Skeletal muscle tissue (tissue), 4 donors: ENCODE data around the gene ADAM30. TPM values are rescaled to one million over a fixed set of nuclear protein-coding genes. Genes with fewer than 3 reads are reported as not detected.

Experiments used
- H3K27ac ChIP-seq: one replicate; pipeline ENCODE4 v1.7.0; 2013; ENCODE audit warnings: mild to moderate bottlenecking, low read depth, low read length, inconsistent platforms
- H3K27me3 ChIP-seq, 3 donors: one replicate each; pipeline ENCODE4 v1.7.0; 2013; ENCODE audit warnings: low read length in 3 of 3; ENCODE audit not compliant: control insufficient read depth in 3 of 3, insufficient read depth in 3 of 3
- H3K36me3 ChIP-seq, 3 donors: one replicate each; pipeline ENCODE4 v1.7.0; 2013; ENCODE audit warnings: low read length in 3 of 3; ENCODE audit not compliant: control insufficient read depth in 3 of 3, insufficient read depth in 3 of 3
- H3K4me1 ChIP-seq, 3 donors: one replicate each; pipeline ENCODE4 v1.7.0; 2013; ENCODE audit warnings: low read length in 3 of 3, mild to moderate bottlenecking in 3 of 3; ENCODE audit not compliant: control insufficient read depth in 3 of 3, insufficient read depth in 3 of 3
- H3K4me3 ChIP-seq, 3 donors: one replicate each; pipeline ENCODE4 v1.7.0; 2013; ENCODE audit warnings: low read length in 3 of 3
- H3K9ac ChIP-seq, 3 donors: one replicate each; pipeline ENCODE4 v1.7.0; 2013; ENCODE audit warnings: low read length in 3 of 3, mild to moderate bottlenecking in 3 of 3, moderate library complexity in 2 of 3, low read depth in 1 of 3
- H3K9me3 ChIP-seq, 3 donors: one replicate each; pipeline ENCODE4 v1.7.0; 2013; ENCODE audit warnings: low read length in 3 of 3; ENCODE audit not compliant: control insufficient read depth in 3 of 3
- total RNA-seq: library from RNA; depleted of rRNA; stranded (reverse); fragments of >200 nt; gene quantifications from one replicate; pipeline ENCODE4 v1.2.3, GENCODE V29; 2014
- donor health status: Osteomylitis.

ADAM30 gene
- total RNA-seq, 1 donor from 2014 or later = not detected

DNA sequence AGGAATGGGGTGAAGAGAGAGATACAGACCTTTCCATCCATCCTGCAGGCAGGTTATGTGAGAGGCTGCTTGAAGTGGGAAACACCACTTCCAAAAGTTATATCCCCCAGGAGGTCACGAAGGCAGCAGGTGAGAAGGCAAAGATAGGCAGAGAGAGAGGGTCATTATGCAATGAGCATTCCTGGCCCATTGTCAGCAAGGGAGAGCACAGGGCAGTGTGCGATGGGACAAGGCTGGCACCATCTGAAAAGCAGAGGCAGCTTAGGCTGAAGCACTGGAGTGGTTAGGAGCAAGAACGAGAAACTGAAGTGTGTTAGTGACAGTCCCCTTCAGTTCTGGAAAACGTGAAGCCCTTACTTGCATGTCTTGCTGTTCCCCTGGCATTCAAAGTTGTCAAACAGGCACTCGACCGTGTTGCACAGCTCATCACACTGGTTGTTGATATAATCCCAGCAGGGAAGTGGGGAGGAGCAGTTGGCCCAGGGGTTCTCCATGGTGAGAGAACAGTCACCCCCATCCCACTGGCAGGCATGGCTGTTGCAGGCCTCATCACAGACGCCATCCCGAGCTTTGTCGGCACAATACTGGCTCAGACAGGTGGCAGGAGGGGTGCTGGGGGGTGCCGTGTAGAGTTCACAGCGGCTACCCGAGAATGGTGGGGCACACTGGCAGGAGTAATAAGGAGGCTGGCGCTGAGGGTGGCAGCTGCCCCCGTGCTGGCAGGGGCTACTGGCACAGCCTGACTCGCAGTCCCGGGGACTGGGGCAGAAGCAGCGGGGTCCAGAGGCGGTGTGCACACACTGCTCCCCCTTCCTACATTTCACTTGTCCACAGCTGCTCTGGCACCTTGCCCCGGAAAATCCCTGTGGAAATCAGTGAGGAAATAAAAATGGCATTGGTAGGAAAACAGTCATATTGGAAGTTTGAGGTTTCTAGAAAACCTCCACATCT lies 28.9 kb upstream of the ADAM30 start:
- H3K27me3 ChIP-seq = no peaks in the 10 kb centered on the region
- no peaks in the 10 kb centered on the region for H3K9me3 ChIP-seq
- no peak overlapping the region for H3K27ac ChIP-seq
- no peak overlapping the region for H3K9ac ChIP-seq
- peaks cover 38 to 70% (median 66%) of the 10 kb centered on the region in 3 donors for H3K36me3 ChIP-seq
- no peak overlapping the region for H3K4me3 ChIP-seq
- H3K4me1 ChIP-seq = peaks cover 0 to 4% (median 0%) of the 10 kb centered on the region in 3 donors

DNA sequence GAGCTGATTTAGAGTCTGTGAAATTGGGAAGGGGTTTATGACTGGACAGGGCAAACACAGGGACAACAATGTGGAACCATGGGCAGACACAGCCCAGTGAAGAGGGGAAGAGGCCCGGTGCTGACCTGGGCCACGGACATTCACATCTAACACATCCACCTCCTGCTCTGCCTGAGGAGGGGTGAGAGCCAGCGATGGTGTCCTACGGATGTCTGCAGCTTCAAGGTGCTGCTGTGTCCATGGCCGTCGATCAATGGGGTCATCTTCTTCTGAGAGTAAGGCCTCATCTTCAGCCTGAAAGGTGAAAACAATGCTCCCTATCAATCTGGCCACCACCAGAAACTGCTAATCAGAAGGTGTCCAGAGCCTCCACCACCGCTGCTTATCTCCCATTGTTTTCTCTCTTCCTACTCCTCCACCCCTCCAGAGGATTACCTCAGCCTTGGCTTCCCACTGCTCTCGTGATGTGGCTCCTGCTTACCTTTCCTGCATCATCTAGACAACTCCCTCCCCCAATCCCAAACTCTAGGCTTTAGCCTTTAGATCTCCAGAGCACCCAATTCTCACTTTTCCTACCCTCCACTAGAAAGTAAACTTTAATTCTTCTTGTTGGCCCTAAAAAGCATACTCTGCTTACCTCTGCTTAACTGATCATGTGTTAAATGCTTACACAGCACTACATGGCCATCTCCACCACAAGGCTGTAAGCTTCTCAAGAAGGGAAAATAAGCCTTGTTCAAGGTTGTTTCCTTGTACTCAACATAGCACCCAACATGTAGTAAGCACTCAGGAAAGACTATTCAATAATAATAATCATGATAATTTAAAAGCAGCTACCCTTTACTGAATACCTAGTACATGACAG lies 24.0 kb upstream of the ADAM30 start:
- Histone ChIP-seq H3K9ac (no peak overlapping the region), H3K4me1 (no peaks in the 10 kb centered on the region), H3K4me3 (no peak overlapping the region), H3K36me3 (peaks cover 48 to 91% (median 82%) of the 10 kb centered on the region in 3 donors), H3K9me3 (no peaks in the 10 kb centered on the region), H3K27me3 (no peaks in the 10 kb centered on the region), H3K27ac (no peak overlapping the region)

DNA sequence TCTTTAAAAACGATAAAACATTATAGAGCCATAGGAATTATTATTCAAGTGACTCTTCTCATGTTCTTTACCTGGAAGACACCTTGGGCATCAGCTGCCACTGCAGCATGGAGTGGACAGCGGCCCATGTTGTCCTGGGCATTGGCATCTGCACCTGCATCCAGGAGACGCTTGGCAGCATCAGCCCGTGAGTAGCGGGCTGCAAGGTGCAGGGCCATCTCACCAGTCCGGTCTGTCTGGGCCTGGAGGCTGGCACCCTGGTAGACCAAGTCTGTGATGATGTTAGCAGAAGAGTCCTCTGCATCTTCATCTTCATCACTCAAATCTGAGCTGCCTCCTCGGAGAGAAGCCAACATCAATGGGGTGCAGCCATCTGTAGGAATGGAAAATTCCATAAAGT lies 22.9 kb upstream of the ADAM30 start:
- peaks cover 49 to 90% (median 85%) of the 10 kb centered on the region in 3 donors for H3K36me3 ChIP-seq
- H3K9ac ChIP-seq = no peak overlapping the region
- no peaks in the 10 kb centered on the region for H3K4me1 ChIP-seq
- H3K9me3 ChIP-seq = no peaks in the 10 kb centered on the region
- no peak overlapping the region for H3K27ac ChIP-seq
- no peak overlapping the region for H3K4me3 ChIP-seq
- H3K27me3 ChIP-seq = no peaks in the 10 kb centered on the region

DNA sequence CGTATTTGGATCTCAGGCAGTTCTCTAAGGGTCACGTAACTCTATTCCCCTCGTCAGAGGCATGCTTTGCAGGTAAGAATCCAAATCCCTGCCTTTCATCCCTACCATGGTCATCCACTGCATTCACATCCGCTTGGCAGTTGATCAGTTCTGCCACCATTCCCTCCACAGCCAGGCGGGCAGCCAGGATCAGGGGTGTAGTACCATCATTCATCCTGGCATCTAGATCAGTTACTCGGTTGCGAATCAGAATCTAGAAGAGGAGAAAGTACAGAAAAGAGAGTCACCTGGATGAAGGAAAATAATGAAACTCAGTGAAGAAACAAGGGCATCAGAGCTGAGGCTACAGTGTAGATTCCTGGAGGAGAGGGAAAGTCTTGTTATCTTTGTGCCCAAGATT lies 22.0 kb upstream of the ADAM30 start:
- Histone ChIP-seq H3K9me3 (no peaks in the 10 kb centered on the region), H3K36me3 (peaks cover 44 to 88% (median 81%) of the 10 kb centered on the region in 3 donors), H3K9ac (no peak overlapping the region), H3K27me3 (no peaks in the 10 kb centered on the region), H3K4me3 (no peak overlapping the region), H3K4me1 (no peaks in the 10 kb centered on the region), H3K27ac (no peak overlapping the region)

DNA sequence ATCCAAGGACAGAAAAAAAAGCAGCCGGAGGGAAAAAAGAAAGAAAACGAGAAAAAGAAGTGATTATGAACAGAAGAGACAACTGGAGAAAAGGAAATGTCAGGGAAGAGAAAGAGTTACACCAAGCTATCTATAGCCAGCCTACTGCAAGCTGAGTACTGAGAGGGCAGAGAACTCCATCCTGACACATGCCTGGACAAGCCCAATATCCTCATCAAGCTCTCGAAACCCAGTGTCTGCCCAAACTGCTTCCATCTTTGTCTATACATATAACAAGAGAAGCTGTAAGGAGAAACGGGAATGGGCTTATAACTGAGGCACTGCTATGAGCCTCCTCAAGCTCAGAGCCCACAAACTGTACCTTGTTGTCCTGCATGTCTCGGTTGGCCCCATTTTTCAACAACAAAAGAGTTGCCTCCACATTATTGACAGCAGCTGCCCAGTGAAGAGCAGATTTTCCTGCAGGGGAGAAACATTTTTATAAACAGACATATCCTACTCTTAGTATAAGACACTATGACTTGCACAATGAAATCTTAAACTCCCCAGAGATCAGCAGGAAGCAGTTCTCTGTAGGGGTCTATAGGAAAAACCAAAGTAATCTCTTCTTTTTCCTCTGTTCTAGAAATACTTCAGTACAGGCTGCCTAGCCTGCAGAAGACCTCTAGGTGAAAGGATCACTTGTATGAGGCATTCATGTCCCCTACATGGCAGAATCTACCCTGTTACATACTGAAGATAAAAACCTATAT lies 21.2 kb upstream of the ADAM30 start:
- no peak overlapping the region for H3K27ac ChIP-seq
- H3K27me3 ChIP-seq = no peaks in the 10 kb centered on the region
- no peak overlapping the region for H3K4me3 ChIP-seq
- H3K36me3 ChIP-seq = peaks cover 40 to 80% (median 73%) of the 10 kb centered on the region in 3 donors
- no peaks in the 10 kb centered on the region for H3K9me3 ChIP-seq
- H3K4me1 ChIP-seq = no peaks in the 10 kb centered on the region
- no peak overlapping the region for H3K9ac ChIP-seq

DNA sequence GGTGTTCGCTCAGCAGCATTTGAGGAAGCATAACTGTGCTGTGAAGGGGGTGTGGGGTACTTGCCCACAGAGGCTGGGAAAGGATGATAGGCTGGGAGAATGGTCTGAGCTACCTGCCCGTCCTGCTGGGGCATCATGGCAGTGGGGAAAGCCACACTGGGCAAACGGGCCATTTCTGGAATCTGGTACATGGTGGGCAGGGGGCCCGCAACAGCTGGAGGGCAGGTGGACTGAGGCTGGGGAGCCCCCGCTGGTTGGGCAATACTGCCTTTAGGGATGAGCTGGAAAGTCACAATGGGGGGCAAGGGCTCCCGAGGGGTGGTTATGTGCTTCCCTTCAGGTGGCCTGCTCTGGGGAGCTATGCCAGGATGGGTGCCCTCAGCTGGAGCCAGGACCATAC lies 19.2 kb upstream of the ADAM30 start:
- H3K27me3 ChIP-seq = no peaks in the 10 kb centered on the region
- H3K36me3 ChIP-seq = peaks cover 32 to 60% (median 60%) of the 10 kb centered on the region in 3 donors

DNA sequence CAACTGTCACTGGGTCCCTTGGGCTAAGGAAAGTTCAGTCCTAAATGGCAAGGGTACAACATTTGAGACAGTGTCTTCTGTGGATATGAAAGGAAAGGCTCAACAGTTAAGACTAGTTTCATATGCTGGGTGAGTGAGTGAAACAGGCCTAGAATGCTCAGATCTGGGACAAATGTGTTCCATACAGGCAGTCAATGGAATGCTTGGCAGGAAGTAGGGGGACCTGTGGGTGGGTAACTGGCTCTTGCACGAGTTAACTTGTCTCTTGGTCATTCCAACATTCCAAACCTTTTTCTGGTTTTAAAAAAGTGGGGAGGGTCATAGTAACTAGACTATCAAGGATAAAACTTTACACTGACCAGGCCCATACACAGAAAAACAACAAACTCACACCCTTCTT lies 17.8 kb upstream of the ADAM30 start:
- H3K36me3 ChIP-seq = peaks cover 23 to 47% (median 46%) of the 10 kb centered on the region in 3 donors
- no peaks in the 10 kb centered on the region for H3K4me1 ChIP-seq
- H3K4me3 ChIP-seq = no peak overlapping the region
- H3K27ac ChIP-seq = no peak overlapping the region
- no peak overlapping the region for H3K9ac ChIP-seq
- no peaks in the 10 kb centered on the region for H3K27me3 ChIP-seq
- no peaks in the 10 kb centered on the region for H3K9me3 ChIP-seq

More for the DNA sequence above, 19.2 kb upstream of the ADAM30 start:
- no peaks in the 10 kb centered on the region for H3K9me3 ChIP-seq
- H3K4me3 ChIP-seq = no peak overlapping the region
- H3K4me1 ChIP-seq = no peaks in the 10 kb centered on the region
- no peak overlapping the region for H3K27ac ChIP-seq
- H3K9ac ChIP-seq = no peak overlapping the region

DNA sequence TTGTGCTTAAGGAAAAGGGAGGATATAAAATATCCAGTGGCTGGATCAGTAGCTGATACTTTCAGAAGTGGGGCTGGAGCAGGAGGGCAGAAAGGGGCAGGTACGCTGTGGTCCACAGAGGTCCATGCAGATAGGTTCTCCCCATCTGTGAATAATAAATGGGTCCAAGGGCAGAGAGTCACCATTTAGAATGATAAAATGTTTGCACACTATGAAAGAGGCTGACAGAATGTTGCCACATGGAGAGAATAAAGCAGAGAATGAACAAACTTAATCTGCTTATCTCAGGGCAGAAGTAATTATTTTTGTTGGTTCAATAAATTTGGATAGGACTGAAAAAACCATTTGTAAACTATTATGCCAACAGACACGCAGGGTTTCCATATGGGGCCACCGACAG lies 16.6 kb upstream of the ADAM30 start:
- no peaks in the 10 kb centered on the region for H3K4me1 ChIP-seq
- no peaks in the 10 kb centered on the region for H3K27me3 ChIP-seq
- no peaks in the 10 kb centered on the region for H3K9me3 ChIP-seq
- no peak overlapping the region for H3K4me3 ChIP-seq
- H3K36me3 ChIP-seq = peaks cover 18 to 36% (median 35%) of the 10 kb centered on the region in 3 donors
- no peak overlapping the region for H3K9ac ChIP-seq
- no peak overlapping the region for H3K27ac ChIP-seq

DNA sequence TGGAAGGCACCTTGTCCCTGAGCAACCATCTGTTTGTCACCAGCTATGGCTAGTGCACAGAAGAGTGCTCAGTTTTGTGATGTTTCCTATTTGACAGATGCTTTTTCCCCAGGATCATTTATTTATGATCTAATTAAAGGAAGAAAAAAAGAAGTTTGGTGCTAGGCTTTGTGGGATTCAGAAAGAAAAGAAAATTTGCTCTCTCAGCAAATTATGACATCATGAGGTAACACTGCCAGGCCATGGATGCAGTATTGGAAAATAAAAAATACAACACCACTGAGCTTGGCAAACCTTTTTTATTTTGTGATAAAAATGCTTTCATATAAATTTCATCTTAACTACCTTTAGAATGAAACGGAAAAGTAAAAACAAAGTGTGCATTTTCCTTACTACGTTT lies 15.5 kb upstream of the ADAM30 start:
- Histone ChIP-seq H3K27ac (no peak overlapping the region), H3K9ac (no peak overlapping the region), H3K27me3 (no peaks in the 10 kb centered on the region)

More for the DNA sequence above, 15.5 kb upstream of the ADAM30 start:
- peaks cover 16 to 28% (median 27%) of the 10 kb centered on the region in 3 donors for H3K36me3 ChIP-seq
- H3K4me3 ChIP-seq = no peak overlapping the region
- H3K9me3 ChIP-seq = no peaks in the 10 kb centered on the region
- H3K4me1 ChIP-seq = no peaks in the 10 kb centered on the region
